ENCODE results near the gene CRP.

GRCh38 chr1:159705904-159706256 is 8.5 kb downstream of the CRP start:
- TF ChIP-seq SOX6 (IDR thresholded peaks at IDR 0.05) (no peak), SOX6 (CRISPR knock-in tag; IDR thresholded peaks at IDR 0.05) (no peak), POLR2AphosphoS5 (IDR thresholded peaks at IDR 0.05; ENCODE audit: low read depth, low read length) (no peak), GZF1 (CRISPR knock-in tag; IDR thresholded peaks at IDR 0.05) (no peak), CEBPB (IDR thresholded peaks at IDR 0.05; ENCODE audit: borderline replicate concordance, low read depth, low read length) (no peak), CTCF (CRISPR knock-in tag; IDR thresholded peaks at IDR 0.05) (no peak), TFDP2 (CRISPR knock-in tag; IDR thresholded peaks at IDR 0.05) (no peak), HNRNPUL1 (IDR thresholded peaks at IDR 0.05; ENCODE audit: low read depth, low read length) (no peak), TBP (CRISPR knock-in tag; IDR thresholded peaks at IDR 0.05) (no peak), TBL1XR1 (IDR thresholded peaks at IDR 0.05; ENCODE audit: borderline replicate concordance, low read length, partially characterized antibody) (no peak), EP300 (IDR thresholded peaks at IDR 0.05; ENCODE audit: low read depth in 2 of 2, low read length in 2 of 2) (no peak), EP300 (CRISPR knock-in tag; IDR thresholded peaks at IDR 0.05; ENCODE audit: borderline replicate concordance) (no peak), ZBTB14 (CRISPR knock-in tag; IDR thresholded peaks at IDR 0.05) (no peak), RAD21 (CRISPR knock-in tag; IDR thresholded peaks at IDR 0.05) (no peak), MNT (IDR thresholded peaks at IDR 0.05) (no peak), ZSCAN25 (CRISPR knock-in tag; IDR thresholded peaks at IDR 0.05) (no peak)

Measured in HepG2 (cell line).